ENCODE measurements around the gene PAMR1. TPM values are rescaled to one million over a fixed set of nuclear protein-coding genes. Genes with fewer than 3 reads are reported as not detected.
A peak's percentile ranks its signal among the peaks of the same experiment; 100 is the strongest.

The PAMR1 gene
- total and polyA plus RNA-seq, 7 donors, result 0.92 to 26.5 (median 7.8) TPM

DNA sequence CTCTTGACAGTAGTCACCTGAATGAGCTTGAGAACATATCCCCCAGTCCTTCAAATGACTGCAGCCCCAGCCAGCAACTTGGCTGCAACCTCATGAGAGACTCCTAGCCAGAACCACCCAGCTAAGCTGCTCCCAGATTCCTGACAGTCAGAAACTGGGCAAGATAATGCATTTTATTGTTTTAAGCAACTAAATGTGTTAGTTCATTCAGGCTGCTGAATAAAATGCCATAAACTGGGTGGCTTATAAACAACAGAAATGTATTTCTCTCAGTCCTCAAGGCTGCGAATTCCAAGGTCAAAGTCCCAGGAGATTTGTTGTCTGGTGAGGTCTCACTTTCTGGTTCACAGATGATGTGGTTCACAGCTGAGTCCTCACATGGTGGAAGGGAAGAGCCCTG is 5.8 kb upstream of the PAMR1 start:
- H3K27ac ChIP-seq, result peak overlapping the region in 1 of 4 donors; percentile 60

DNA sequence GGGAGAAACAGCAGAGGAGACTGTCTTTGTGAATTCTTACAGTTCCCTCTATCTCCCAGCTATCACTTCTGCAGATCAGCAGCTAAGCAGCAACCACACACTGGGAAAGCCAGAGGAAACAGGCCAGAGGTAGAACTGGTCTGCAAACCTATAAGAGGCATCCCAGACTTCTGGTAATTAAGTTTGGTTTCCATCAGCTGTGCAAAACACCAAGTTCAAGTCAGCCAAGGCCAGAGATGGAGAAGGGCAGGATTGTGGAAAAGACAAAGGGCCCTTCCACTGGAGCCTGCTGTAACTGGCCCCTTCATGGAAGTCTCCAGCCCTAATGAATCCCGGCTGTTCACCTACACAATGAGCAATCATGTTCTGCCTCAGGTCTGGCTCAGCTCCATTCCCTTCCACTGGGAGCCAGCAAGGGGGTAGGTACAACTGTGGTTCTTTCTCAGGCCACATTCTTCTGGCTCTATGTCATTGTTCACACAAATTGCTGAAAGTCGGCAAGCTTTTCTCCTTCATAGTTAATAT is 4.6 kb upstream of the PAMR1 start:
- H3K4me1 ChIP-seq, result peaks cover 0 to 32% (median 26%) of the 10 kb centered on the region in 4 donors
- H3K4me3 ChIP-seq, result no peak overlapping the region
- intact Hi-C loops (cut with DNase I), result no loop called here
- peak overlapping the region in 2 of 4 donors; percentile 9 to 60 for H3K27ac ChIP-seq
- no peaks in the 10 kb centered on the region for H3K36me3 ChIP-seq
- 70 to 77% methylated on average over 2 of the region's 2 CpGs for WGBS, 2 donors
- H3K27me3 ChIP-seq, result peaks cover 0 to 9% (median 7%) of the 10 kb centered on the region in 3 donors
- DNase-seq, result peak; percentile 68
- TF ChIP-seq EP300 (IDR thresholded peaks at IDR 0.05), result no peak
- no peak for TF ChIP-seq POLR2AphosphoS5 (IDR thresholded peaks at IDR 0.05)
- TF ChIP-seq, protein P1, sequence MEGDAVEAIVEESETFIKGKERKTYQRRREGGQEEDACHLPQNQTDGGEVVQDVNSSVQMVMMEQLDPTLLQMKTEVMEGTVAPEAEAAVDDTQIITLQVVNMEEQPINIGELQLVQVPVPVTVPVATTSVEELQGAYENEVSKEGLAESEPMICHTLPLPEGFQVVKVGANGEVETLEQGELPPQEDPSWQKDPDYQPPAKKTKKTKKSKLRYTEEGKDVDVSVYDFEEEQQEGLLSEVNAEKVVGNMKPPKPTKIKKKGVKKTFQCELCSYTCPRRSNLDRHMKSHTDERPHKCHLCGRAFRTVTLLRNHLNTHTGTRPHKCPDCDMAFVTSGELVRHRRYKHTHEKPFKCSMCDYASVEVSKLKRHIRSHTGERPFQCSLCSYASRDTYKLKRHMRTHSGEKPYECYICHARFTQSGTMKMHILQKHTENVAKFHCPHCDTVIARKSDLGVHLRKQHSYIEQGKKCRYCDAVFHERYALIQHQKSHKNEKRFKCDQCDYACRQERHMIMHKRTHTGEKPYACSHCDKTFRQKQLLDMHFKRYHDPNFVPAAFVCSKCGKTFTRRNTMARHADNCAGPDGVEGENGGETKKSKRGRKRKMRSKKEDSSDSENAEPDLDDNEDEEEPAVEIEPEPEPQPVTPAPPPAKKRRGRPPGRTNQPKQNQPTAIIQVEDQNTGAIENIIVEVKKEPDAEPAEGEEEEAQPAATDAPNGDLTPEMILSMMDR (IDR thresholded peaks at IDR 0.05), result no peak
- no peak for TF ChIP-seq POLR2A (IDR thresholded peaks at IDR 0.05)
- H3K9me3 ChIP-seq, result no peaks in the 10 kb centered on the region

More for the DNA sequence above, 5.8 kb upstream of the PAMR1 start:
- H3K27me3 ChIP-seq, result no peaks in the 10 kb centered on the region
- TF ChIP-seq, protein P1 (IDR thresholded peaks at IDR 0.05), result no peak
- TF ChIP-seq POLR2A (IDR thresholded peaks at IDR 0.05), result no peak
- TF ChIP-seq EP300 (IDR thresholded peaks at IDR 0.05), result no peak
- no peak for TF ChIP-seq POLR2AphosphoS5 (IDR thresholded peaks at IDR 0.05)
- H3K4me1 ChIP-seq, result peaks cover 0 to 32% (median 16%) of the 10 kb centered on the region in 4 donors
- no peaks in the 10 kb centered on the region for H3K36me3 ChIP-seq
- no peaks in the 10 kb centered on the region for H3K9me3 ChIP-seq
- DNase-seq, result no peak
- no peak overlapping the region for H3K4me3 ChIP-seq
- intact Hi-C loops (cut with DNase I), result no loop called here
- 24 to 48% methylated on average over 1 of the region's 1 CpG for WGBS, 2 donors

DNA sequence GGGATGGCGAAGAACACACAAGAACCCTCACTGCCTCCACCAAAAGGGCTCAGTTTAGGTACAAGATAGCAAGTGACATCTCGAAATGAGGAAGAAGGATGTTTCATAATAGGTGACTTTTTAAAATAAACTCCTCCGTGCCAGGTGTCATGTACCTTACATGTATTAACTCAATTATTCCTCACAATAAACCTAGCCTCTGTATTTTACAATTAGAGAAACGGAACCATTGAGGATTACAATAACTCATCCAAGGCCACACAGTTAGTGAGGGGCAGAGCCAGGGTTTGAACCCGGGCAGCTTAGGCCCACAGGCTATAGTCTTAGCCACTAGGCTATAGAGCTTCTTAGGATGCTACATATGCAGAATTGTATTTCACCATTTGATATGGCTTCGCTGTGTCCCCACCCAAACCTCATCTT is 965 bp upstream of the PAMR1 start:
- Histone ChIP-seq H3K4me1 (peaks cover 0 to 54% (median 35%) of the 10 kb centered on the region in 4 donors), H3K9me3 (no peaks in the 10 kb centered on the region), H3K4me3 (peak overlapping the region in 1 of 4 donors; percentile 49), H3K27me3 (peaks cover 0 to 9% (median 7%) of the 10 kb centered on the region in 3 donors), H3K36me3 (no peaks in the 10 kb centered on the region), H3K27ac (peak overlapping the region in 1 of 4 donors; percentile 61)
- intact Hi-C loops (cut with DNase I), result no loop called here
- WGBS, 2 donors, result 39 to 55% methylated on average over 6 of the region's 6 CpGs
- no peak for TF ChIP-seq POLR2A (IDR thresholded peaks at IDR 0.05)
- TF ChIP-seq, protein P1 (IDR thresholded peaks at IDR 0.05), result no peak
- DNase-seq, result no peak

- TF ChIP-seq POLR2A (IDR thresholded peaks at IDR 0.05), result no peak
- TF ChIP-seq POLR2AphosphoS5 (IDR thresholded peaks at IDR 0.05), result no peak
- no peak for TF ChIP-seq EP300 (IDR thresholded peaks at IDR 0.05)
- TF ChIP-seq, protein P1 (IDR thresholded peaks at IDR 0.05), result no peak
- H3K27ac ChIP-seq, result peak overlapping the region in 3 of 4 donors; percentile 4 to 62 (median 61)
- 66 to 71% methylated on average over 4 of the region's 4 CpGs for WGBS, 2 donors
Measured at GRCh38 chr11:35524780-35525179, 636 bp downstream of the PAMR1 start.

More at GRCh38 chr11:35524780-35525179, 636 bp downstream of the PAMR1 start:
- intact Hi-C loops (cut with DNase I), result no loop called here
- H3K4me1 ChIP-seq, result peaks cover 0 to 50% (median 26%) of the 10 kb centered on the region in 4 donors
- DNase-seq, result no peak
- H3K36me3 ChIP-seq, result no peaks in the 10 kb centered on the region
- peak overlapping the region in 3 of 4 donors; percentile 33 to 49 (median 44) for H3K4me3 ChIP-seq
- no peaks in the 10 kb centered on the region for H3K9me3 ChIP-seq
- H3K27me3 ChIP-seq, result peaks cover 0 to 9% (median 7%) of the 10 kb centered on the region in 3 donors
